H1 (cell line): ENCODE results near the gene TK2.

ENCODE experiments used
- EZH2 ChIP-seq: fragments of 200-600 bp; sonication (generic); IDR thresholded peaks from 2 replicates; pipeline ENCODE4 v1.7.1; 2012; ENCODE audit warnings: low read depth, mild to moderate bottlenecking, moderate library complexity, low read length, inconsistent platforms; ENCODE audit not compliant: severe bottlenecking
- HDAC2 ChIP-seq, 2 experiments: fragments of 300-600 bp in 1 of 2; sonication (generic) in 1 of 2; IDR thresholded peaks; 2 replicates each; pipeline ENCODE4 v1.6.1; 2011 to 2012; ENCODE audit warnings: low read depth in 2 of 2, low read length in 2 of 2, mild to moderate bottlenecking in 2 of 2, moderate library complexity in 2 of 2, borderline replicate concordance in 1 of 2, inconsistent platforms in 1 of 2

DNA sequence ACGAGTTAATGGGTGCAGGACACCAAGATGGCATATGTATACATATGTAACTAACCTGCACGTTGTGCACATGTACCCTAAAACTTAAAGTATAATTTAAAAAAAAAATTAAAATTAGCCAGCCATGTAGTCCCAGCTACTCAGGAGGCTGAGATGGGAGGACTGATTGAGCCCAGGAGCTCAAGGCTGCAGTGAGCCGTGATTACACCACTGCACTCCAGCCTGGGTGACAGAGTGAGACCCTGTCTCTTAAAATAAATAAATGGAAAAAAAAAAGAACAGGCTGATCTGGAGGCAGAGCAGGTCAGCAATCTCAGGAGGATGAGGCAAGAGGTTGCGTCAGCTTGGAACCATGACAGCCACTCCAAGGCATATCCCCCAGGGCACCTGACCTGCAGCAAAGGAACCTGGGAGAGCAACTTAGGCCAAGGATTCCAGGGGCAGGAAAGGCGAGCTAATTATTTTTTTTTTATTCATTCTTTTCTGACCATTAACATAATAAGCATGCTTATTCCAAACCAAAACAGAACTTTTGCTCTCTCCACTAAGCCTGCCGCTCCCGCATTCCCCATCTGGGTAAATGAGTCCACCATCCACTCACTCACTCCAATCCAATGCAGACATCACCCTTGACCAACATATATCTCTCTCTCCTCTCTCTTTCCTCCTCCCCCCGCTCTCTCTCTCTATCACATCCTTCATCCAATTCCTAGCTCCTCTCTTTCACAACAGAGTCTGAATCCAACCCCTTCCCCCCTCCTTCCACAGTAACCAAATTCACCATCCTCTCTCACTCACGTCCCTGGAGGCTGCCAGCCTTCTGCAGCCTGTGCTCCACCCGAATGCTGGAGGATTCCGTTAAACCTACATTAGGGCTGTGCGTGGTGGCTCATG is 47.7 kb downstream of the TK2 start:
- TF ChIP-seq EZH2 (no peak), HDAC2 (IDR thresholded peaks at IDR 0.05; ENCODE audit: borderline replicate concordance in 1 of 2, low read depth in 2 of 2, low read length in 2 of 2) (no peak)
